HG03095 (cell line): ENCODE results near the gene ITGAE.
"Not testable (repeated sequence)": the region's sequence is repeated elsewhere in the genome, so short reads cannot be mapped to it uniquely, and the experiment has no call there.

Source experiments
- ATAC-seq: cut with Tn5 transposase; IDR thresholded peaks from one replicate; pipeline ENCODE4 v1.9.1; 2021; ENCODE audit warnings: moderate library complexity; ENCODE audit not compliant: unreplicated experiment

Gene ITGAE

DNA sequence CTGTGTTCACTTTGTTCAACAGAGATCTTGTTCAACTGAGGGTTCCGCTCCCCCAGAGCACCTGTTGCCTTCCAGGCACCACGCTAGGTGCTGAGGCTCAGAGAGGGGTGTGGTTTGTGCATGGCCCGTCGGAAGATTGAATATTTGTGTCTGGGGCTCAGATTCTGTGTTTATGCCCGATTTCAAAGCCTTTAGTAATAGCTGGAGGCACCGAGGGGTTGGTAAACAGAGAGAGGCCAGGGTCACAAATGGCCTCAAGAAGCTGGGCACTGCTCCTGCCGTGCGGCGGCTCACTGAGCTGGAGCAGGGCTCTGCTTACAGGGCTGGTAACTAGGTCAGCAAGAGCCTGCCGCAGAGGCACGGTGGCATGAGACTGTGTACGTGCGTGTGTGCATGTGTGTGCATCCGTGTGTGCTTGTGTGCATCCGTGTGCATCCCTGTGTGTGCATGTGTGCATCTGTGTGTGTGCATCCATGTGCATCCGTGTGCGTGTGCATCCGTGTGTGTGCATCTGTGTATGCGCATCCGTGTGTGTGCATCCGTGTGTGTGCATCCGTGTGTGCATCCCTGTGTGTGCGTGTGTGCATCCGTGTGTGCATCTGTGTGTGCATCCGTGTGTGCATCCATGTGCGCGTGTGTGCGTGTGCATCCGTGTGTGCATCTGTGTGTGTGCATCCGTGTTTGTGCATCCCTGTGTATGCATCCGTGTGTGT, 5.4 kb downstream of the ITGAE start:
- ATAC-seq, result no peak

DNA sequence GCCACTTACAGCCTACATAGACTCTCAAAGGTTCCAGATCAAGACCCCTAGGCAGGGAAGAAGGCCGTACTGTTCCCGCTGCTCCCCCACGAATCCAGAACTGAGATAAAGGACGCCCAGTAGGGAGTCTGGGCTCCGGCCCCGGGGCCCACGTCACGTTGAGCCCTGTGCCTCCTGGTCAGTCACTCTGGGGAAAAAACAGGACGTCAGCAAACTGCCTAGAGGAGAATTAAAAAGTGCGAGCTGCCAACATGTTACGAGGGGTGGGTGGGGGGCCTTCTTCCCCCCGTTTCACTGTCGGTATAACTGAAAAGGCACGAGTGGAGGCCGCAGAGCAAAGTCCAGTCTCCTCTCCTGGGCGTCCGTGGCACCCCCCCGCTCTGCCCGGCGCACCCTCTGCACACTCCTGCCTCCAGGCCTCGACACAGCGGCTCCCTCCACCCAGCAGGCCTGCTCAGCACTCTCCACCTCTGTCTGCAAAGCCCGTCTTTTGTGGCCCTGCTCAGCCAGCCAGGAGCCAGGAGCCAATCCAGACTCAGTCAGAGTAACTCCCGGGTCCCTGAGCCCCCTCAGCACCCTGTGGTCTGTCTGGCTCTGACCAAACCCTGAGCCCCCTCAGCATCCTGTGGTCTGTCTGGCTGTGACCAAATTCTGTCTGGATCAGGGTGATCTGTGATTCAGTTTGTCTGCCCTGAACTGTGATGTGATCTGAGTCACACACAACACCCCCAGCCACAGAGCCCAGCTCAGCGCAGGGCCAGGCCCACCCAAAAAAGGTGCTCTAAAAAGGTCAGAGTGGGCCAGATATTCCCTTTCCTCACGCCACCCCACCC, 6.2 kb downstream of the ITGAE start:
- no peak for ATAC-seq

DNA sequence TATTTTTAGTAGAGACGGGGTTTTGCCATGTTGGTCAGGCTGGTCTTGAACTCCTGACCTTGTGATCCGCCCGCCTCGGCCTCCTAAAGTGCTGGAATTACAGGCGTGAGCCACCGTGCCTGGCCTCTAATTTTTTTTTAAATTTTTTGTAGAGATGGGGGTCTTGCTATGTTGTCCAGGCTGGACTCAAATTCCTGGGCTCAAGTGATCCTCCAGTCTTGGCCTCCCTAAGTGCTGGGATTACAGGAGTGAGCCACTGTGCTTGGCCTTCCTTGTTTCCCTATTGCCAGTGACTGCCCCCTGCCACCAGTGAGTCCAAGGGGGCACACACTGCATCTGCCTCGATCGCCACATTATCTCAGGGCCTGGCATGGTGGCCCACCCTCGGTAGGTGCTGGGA, 6.8 kb downstream of the ITGAE start:
- not testable (repeated sequence) for ATAC-seq

DNA sequence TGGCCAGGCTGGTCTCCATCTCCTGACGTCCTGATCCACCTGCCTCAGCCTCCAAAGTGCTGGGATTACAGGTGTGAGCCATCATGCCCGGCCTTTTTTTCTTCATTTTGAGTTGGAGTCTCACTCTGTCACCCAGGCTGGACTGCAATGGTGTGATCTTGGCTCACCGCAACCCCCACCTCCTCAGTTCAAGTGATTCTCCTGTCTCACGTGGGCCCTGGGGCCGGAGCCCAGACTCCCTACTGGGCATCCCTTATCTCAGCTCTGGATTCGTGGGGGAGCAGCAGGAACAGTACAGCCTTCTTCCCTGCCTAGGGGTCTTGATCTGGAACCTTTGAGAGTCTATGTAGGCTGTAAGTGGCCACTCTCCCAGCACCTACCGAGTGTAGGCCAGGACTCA, 7.7 kb downstream of the ITGAE start:
- not testable (repeated sequence) for ATAC-seq

- no peak for ATAC-seq
Measured at GRCh38 chr17:3792481-3792880, 8.5 kb downstream of the ITGAE start.

GRCh38 chr17:3788200-3788599, 12.8 kb downstream of the ITGAE start:
- no peak for ATAC-seq

- ATAC-seq, result not testable (repeated sequence)
Measured at GRCh38 chr17:3785323-3785722, 15.7 kb downstream of the ITGAE start.

GRCh38 chr17:3782751-3783150, 18.2 kb downstream of the ITGAE start:
- no peak for ATAC-seq

DNA sequence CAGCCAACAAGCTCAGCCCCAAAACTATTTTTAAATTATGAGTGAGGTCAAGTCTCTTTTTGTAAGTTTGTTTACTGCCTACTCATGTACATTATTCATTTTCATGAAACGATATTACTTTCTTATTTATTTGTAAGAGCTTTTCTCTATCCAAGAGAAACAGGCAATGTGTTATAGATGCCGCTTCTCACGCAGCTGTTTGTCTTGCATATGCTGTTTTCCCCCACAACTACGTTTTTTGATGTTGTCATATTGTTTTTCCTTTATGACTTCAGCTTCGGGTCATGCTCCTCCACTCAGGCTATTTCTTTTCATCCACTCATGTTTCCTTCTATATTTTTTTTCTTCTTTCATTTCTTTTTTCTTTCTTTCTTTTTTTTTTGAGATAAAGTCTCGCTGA, 20.0 kb downstream of the ITGAE start:
- no peak for ATAC-seq

GRCh38 chr17:3777366-3778120, 23.4 kb downstream of the ITGAE start:
- no peak for ATAC-seq

DNA sequence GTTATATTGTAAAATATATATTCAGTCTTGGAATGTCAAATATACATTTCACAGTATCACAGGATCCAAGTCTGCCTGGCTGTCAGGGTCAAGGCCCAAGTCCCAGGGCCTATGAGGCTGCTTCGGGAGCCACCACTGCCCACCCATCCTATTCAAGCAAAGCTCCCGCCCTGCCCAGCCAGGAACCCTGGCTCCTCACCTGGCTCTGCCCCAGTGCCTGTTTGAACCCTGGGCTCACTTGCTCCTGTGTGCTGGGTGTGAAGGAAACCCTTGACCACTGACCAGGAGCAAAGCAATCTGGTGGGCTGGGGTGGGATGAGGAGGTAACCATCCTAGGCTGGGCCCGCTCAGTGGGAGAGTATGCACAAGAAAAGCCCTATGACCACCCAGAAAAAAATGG, 27.0 kb downstream of the ITGAE start:
- ATAC-seq, result no peak

DNA sequence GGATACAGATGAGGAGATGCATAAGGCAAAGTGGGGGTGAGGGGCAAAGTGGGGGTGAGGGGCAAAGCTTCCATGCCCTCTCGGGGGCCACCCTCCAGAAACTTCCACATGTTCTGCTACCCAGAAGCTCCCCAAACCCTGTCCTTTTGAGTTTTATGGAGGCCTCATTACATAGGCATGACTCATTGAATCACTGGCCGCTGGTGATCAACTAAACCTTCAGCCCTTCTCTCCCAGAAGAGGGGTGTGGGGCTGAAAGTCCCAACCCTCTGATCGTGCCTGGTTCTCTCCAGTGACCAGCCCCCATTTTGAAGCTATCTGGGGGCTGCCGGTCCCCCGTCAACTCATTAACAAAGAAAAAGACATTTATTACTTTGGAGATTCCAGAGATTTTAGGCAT, 27.5 kb downstream of the ITGAE start:
- ATAC-seq, result no peak

DNA sequence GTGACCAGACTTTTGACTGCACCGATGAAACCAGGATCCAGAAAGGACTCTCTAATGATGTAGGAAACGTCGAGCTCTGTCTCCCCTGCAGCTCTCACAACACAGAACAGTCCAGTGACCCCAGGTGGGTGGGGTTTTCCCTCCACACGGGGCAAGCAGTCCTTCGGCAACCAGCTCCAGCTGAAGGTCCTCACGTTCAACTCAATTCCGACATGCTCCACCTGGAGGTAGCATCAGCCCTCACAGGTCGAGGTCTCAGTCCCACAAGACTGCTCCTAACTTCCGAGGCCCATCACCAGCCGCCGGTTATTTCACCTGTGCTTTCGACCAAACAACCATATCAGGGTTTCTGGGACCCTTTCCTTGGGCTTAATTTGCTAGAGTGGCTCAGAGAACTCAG, 28.2 kb downstream of the ITGAE start:
- no peak for ATAC-seq

DNA sequence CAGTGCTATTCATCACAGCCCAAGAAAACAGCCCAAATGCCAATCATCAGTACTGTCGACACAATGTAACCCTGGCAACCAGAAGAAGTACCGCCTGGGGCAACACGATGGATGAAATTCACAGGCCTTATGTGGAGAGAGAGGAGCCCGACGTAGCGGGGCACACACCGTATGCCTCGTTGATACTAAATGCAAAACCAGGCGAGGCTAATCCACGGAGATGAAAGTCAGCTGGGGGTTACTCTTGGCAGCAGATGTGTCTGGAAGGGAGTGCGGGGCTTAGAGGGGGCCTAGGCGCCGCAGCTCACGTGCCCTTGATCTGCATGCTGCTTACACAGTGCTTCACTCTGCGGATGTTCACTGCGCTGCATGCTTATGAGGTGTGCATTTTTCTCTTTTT, 29.8 kb downstream of the ITGAE start:
- no peak for ATAC-seq

- no peak for ATAC-seq
Measured at GRCh38 chr17:3770466-3770865, 30.5 kb downstream of the ITGAE start.

GRCh38 chr17:3768769-3769168, 32.2 kb downstream of the ITGAE start:
- ATAC-seq, result no peak

GRCh38 chr17:3768341-3768740, 32.6 kb downstream of the ITGAE start:
- ATAC-seq, result no peak

DNA sequence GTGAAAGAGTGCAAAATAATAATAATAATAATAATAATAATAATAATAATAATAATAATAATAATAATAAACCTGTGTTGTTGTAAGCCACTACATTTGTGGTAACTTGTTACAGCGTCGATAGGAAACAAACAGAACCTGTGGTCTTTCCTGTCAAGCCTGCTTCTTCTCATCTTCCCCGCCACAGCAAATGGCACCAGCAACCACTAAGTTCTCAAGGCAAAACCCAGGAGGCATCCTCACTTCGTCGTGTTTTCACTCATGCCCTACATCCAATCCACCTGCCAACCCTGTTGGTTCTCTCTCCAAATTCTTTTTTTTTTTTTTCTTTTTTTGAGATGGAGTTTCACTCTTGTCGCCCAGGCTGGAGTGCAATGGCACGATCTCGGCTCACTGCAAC, 34.2 kb downstream of the ITGAE start:
- no peak for ATAC-seq

DNA sequence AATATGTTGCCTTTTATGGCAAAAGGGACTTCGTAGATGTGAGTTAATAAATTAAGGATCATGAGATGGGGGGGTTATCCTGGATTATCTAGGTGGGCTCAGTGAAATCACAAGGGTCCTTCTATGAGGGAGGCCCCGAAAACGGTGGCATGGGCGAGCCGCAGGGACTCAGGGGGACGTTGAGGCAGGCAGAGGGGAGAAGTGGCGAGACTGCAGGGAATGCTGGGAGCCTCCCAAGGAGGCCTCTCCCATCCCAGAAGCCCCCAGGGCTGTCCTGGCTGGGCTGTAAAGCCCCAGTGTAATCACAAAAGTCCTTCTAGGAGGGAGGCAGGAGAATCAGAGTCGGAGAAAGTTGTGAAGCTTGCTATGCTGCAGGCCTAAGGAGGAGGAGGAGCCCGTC, 35.0 kb downstream of the ITGAE start:
- ATAC-seq, result no peak

DNA sequence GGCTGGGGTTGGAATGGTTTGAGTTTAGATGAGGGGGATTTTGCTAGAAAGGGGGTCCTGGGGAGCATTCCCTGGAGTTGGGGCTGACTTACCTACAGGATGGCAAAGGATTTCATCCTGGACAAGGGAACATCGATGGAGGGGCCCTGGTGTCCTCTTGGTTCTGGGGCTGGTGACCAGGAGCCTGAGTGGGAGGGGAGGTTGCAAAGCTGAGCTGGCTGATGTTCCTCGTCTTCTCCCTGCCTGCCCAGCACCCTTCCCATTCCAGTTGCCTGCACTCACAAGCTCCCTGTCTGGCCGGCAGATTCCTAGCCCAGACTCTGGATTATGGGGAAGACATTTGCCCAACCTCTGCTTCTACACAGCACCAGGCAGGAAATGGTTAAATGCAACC, 37.2 kb downstream of the ITGAE start:
- ATAC-seq, result no peak

- no peak for ATAC-seq
Measured at GRCh38 chr17:3762922-3763776, 37.8 kb downstream of the ITGAE start.
